Endothelial cell of umbilical vein (primary cell): Measurements from ENCODE around the gene KRT81.

ENCODE experiments used
- CTCF ChIP-seq, 2 donors: IDR thresholded peaks; 1 replicate in 1 of 2; 2 replicates in 1 of 2; pipeline ENCODE4 v1.5.1; 2011; ENCODE audit warnings: low read length in 2 of 2, mild to moderate bottlenecking in 2 of 2, moderate library complexity in 2 of 2, control low read depth in 1 of 2, inconsistent platforms in 1 of 2, low read depth in 1 of 2; ENCODE audit not compliant: insufficient read depth in 1 of 2; ENCODE audit errors: extremely low read depth in 1 of 2
- EZH2 ChIP-seq: IDR thresholded peaks from 2 replicates; pipeline ENCODE4 v1.6.1; 2012; ENCODE audit warnings: borderline replicate concordance, low read depth, mild to moderate bottlenecking, moderate library complexity, low read length, inconsistent platforms; ENCODE audit not compliant: severe bottlenecking

- TF ChIP-seq CTCF (IDR thresholded peaks at IDR 0.05; ENCODE audit: extremely low read depth in 1 of 2, insufficient read depth in 1 of 2, low read depth in 1 of 2, low read length in 2 of 2) (no peak), EZH2 (no peak)
Observed at GRCh38 chr12:52244615-52244994, 46.7 kb downstream of the KRT81 start.
